Peyer's patch (tissue), 4 donors: ENCODE data around the gene SDHAF4.

Experiments
- CTCF ChIP-seq, 6 experiments: fragments of 450-650 bp in 4 of 6; fragments of 200-600 bp in 2 of 6; sonication (generic) in 1 of 6; IDR thresholded peaks; one replicate each; pipeline ENCODE4 v1.5.1; 2017 to 2019; ENCODE audit warnings: antibody characterized with exemption in 6 of 6, mild to moderate bottlenecking in 3 of 6, moderate library complexity in 1 of 6
- POLR2A ChIP-seq, 2 donors: fragments of 450-650 bp; IDR thresholded peaks; one replicate each; pipeline ENCODE4 v1.5.1; 2017; ENCODE audit warnings: antibody characterized with exemption in 2 of 2, mild to moderate bottlenecking in 2 of 2, moderate library complexity in 2 of 2

GRCh38 chr6:70575899-70576495, 9.3 kb downstream of the SDHAF4 start:
- TF ChIP-seq CTCF (IDR thresholded peaks at IDR 0.05) (no peak), POLR2A (IDR thresholded peaks at IDR 0.05) (no peak)
